ENCODE results near the gene SLC46A1.
A peak's percentile ranks its signal among the peaks of the same experiment; 100 is the strongest.

Gene SLC46A1

DNA sequence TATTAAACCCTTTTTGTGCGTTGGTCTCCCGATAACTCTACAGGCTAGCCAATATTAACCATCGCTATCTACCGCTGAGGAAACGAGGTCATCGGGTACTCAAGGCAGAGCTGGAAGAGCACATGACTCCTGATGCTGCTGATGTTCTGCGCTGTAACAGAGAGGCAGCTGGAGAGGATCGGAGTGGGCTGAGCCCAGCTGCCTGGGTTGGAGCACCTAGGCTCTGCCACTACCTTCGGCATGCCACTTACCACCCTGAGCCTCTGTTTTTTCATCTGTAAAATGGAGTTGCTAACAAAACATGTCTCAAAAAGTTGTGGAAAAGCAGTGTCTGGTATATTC lies 432 bp upstream of the SLC46A1 start:
- TF ChIP-seq, protein P1, sequence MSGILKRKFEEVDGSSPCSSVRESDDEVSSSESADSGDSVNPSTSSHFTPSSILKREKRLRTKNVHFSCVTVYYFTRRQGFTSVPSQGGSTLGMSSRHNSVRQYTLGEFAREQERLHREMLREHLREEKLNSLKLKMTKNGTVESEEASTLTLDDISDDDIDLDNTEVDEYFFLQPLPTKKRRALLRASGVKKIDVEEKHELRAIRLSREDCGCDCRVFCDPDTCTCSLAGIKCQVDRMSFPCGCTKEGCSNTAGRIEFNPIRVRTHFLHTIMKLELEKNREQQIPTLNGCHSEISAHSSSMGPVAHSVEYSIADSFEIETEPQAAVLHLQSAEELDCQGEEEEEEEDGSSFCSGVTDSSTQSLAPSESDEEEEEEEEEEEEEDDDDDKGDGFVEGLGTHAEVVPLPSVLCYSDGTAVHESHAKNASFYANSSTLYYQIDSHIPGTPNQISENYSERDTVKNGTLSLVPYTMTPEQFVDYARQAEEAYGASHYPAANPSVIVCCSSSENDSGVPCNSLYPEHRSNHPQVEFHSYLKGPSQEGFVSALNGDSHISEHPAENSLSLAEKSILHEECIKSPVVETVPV (CRISPR knock-in tag; IDR thresholded peaks at IDR 0.05) = no peak
- TF ChIP-seq OSR1 (CRISPR knock-in tag; IDR thresholded peaks at IDR 0.05) (no peak), ESRRG (CRISPR knock-in tag; IDR thresholded peaks at IDR 0.05) (no peak), ZNF8 (CRISPR knock-in tag; IDR thresholded peaks at IDR 0.05) (no peak), ARNTL (CRISPR knock-in tag; IDR thresholded peaks at IDR 0.05; ENCODE audit: borderline replicate concordance, low read depth) (no peak), ZNF565 (CRISPR knock-in tag; conservative IDR thresholded peaks at IDR 0.05; ENCODE audit: low read depth) (no peak), ZFP30 (CRISPR knock-in tag; IDR thresholded peaks at IDR 0.05) (no peak)
- TF ChIP-seq, protein P2, sequence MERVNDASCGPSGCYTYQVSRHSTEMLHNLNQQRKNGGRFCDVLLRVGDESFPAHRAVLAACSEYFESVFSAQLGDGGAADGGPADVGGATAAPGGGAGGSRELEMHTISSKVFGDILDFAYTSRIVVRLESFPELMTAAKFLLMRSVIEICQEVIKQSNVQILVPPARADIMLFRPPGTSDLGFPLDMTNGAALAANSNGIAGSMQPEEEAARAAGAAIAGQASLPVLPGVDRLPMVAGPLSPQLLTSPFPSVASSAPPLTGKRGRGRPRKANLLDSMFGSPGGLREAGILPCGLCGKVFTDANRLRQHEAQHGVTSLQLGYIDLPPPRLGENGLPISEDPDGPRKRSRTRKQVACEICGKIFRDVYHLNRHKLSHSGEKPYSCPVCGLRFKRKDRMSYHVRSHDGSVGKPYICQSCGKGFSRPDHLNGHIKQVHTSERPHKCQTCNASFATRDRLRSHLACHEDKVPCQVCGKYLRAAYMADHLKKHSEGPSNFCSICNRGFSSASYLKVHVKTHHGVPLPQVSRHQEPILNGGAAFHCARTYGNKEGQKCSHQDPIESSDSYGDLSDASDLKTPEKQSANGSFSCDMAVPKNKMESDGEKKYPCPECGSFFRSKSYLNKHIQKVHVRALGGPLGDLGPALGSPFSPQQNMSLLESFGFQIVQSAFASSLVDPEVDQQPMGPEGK (CRISPR knock-in tag; IDR thresholded peaks at IDR 0.05; ENCODE audit: borderline replicate concordance) = no peak
- ATAC-seq = peak; percentile 16; the same call in 2 of the 3 replicates

DNA sequence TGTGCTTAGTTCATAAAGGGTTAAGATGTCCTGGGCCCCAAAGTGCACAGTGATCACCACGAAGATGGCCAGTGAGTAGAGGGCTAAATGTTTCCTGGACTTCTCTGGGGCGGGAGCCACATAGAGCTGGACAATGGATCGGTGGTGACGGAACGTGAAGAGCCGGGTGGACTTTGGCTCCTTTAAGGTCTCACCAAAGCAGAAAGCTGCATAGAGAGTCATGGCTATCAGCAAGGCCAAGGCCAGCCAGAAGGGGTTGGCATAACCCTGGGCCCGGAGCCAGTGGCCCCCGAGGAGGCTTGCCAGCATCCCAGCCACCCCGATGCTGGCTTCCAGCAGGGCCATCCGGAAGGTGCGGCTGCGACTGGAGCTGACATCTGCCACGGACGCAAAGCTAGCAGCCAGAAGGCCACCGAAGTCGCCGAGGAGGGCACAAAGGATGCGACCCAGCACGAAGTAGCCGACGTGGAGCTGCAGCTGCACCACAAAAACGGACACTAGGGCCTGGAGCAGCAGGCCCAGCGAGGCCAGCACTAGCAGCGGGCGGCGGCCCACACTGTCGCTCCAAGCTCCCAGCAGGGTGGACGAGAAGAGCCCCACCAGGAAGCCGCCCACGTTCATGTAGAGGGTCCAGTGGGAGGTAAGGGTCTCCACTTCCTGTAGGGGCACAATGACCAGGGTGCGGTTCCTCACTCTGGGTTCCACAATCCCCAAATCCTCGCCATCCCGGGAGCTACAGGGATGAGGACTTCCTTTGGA lies 1.0 kb downstream of the SLC46A1 start:
- TF ChIP-seq ZFP30 (CRISPR knock-in tag; IDR thresholded peaks at IDR 0.05) (no peak), ZNF70 (CRISPR knock-in tag; IDR thresholded peaks at IDR 0.05) (0 out of 2 replicates have a peak, but pooled peaks have one; percentile 13)
- TF ChIP-seq, protein P2 (CRISPR knock-in tag; IDR thresholded peaks at IDR 0.05; ENCODE audit: borderline replicate concordance) = no peak
- TF ChIP-seq, protein P3, sequence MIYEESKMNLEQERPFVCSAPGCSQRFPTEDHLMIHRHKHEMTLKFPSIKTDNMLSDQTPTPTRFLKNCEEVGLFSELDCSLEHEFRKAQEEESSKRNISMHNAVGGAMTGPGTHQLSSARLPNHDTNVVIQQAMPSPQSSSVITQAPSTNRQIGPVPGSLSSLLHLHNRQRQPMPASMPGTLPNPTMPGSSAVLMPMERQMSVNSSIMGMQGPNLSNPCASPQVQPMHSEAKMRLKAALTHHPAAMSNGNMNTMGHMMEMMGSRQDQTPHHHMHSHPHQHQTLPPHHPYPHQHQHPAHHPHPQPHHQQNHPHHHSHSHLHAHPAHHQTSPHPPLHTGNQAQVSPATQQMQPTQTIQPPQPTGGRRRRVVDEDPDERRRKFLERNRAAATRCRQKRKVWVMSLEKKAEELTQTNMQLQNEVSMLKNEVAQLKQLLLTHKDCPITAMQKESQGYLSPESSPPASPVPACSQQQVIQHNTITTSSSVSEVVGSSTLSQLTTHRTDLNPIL (CRISPR knock-in tag; IDR thresholded peaks at IDR 0.05; ENCODE audit: low read depth) = 0 out of 2 replicates have a peak, but pooled peaks have one; percentile 26
- TF ChIP-seq, protein P4, sequence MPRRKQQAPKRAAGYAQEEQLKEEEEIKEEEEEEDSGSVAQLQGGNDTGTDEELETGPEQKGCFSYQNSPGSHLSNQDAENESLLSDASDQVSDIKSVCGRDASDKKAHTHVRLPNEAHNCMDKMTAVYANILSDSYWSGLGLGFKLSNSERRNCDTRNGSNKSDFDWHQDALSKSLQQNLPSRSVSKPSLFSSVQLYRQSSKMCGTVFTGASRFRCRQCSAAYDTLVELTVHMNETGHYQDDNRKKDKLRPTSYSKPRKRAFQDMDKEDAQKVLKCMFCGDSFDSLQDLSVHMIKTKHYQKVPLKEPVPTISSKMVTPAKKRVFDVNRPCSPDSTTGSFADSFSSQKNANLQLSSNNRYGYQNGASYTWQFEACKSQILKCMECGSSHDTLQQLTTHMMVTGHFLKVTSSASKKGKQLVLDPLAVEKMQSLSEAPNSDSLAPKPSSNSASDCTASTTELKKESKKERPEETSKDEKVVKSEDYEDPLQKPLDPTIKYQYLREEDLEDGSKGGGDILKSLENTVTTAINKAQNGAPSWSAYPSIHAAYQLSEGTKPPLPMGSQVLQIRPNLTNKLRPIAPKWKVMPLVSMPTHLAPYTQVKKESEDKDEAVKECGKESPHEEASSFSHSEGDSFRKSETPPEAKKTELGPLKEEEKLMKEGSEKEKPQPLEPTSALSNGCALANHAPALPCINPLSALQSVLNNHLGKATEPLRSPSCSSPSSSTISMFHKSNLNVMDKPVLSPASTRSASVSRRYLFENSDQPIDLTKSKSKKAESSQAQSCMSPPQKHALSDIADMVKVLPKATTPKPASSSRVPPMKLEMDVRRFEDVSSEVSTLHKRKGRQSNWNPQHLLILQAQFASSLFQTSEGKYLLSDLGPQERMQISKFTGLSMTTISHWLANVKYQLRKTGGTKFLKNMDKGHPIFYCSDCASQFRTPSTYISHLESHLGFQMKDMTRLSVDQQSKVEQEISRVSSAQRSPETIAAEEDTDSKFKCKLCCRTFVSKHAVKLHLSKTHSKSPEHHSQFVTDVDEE (CRISPR knock-in tag; IDR thresholded peaks at IDR 0.05) = no peak
- peak; percentile 59 for ATAC-seq

DNA sequence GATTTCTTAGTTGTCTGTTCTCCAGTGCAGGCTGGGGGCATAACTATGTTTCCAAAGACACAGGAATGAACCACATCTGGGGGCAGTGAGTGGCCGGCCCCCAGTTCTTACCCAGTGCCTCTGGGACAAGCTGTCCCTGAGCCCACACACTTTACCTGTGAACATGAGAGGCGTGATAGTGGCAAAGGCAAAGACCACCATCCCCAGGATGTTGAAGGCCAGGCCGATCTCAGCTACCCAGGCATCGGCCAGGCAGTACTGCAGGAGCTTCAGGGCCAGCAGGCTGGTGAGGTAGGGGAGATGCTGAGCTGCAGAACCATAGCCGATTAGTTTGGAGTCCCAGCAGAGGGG lies 1.6 kb downstream of the SLC46A1 start:
- no peak for ATAC-seq
- no peak for TF ChIP-seq ZFP3 (CRISPR knock-in tag; IDR thresholded peaks at IDR 0.05)
- TF ChIP-seq, protein P3 (CRISPR knock-in tag; IDR thresholded peaks at IDR 0.05; ENCODE audit: low read depth) = no peak
- no peak for TF ChIP-seq OSR1 (CRISPR knock-in tag; IDR thresholded peaks at IDR 0.05)
- TF ChIP-seq, protein P4 (CRISPR knock-in tag; IDR thresholded peaks at IDR 0.05) = no peak
- TF ChIP-seq, protein P5, sequence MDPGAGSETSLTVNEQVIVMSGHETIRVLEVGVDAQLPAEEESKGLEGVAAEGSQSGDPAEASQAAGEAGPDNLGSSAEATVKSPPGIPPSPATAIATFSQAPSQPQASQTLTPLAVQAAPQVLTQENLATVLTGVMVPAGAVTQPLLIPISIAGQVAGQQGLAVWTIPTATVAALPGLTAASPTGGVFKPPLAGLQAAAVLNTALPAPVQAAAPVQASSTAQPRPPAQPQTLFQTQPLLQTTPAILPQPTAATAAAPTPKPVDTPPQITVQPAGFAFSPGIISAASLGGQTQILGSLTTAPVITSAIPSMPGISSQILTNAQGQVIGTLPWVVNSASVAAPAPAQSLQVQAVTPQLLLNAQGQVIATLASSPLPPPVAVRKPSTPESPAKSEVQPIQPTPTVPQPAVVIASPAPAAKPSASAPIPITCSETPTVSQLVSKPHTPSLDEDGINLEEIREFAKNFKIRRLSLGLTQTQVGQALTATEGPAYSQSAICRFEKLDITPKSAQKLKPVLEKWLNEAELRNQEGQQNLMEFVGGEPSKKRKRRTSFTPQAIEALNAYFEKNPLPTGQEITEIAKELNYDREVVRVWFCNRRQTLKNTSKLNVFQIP (CRISPR knock-in tag; IDR thresholded peaks at IDR 0.05; ENCODE audit: borderline replicate concordance, low read depth) = no peak
- no peak for TF ChIP-seq PPARA (CRISPR knock-in tag; IDR thresholded peaks at IDR 0.05; ENCODE audit: borderline replicate concordance)
- TF ChIP-seq ZNF8 (CRISPR knock-in tag; IDR thresholded peaks at IDR 0.05) = no peak
- TF ChIP-seq, protein P1 (CRISPR knock-in tag; IDR thresholded peaks at IDR 0.05) = no peak
- no peak for TF ChIP-seq CSDC2 (CRISPR knock-in tag; IDR thresholded peaks at IDR 0.05)
- no peak for TF ChIP-seq ZNF565 (CRISPR knock-in tag; conservative IDR thresholded peaks at IDR 0.05; ENCODE audit: low read depth)

All from SK-N-SH treated with all-trans-retinoic acid at 6 μM for 48 hours (cell line).